LNCAP (cell line): ENCODE data around the gene GLB1L2.

ENCODE experiments used
- CTCF ChIP-seq: fragments of 450-650 bp; IDR thresholded peaks from 2 replicates; pipeline ENCODE4 v1.5.1; 2017; ENCODE audit warnings: mild to moderate bottlenecking

The GLB1L2 gene

GRCh38 chr11:134407321-134407828 lies 75.6 kb downstream of the GLB1L2 start:
- no peak for TF ChIP-seq CTCF

- no peak for TF ChIP-seq CTCF
These were observed 76.1 kb downstream of the GLB1L2 start for GRCh38 chr11:134407923-134408322.

GRCh38 chr11:134409552-134410429 lies 78.0 kb downstream of the GLB1L2 start:
- TF ChIP-seq CTCF, result no peak

- no peak for TF ChIP-seq CTCF
These were observed 79.0 kb downstream of the GLB1L2 start for GRCh38 chr11:134410766-134411165.

- TF ChIP-seq CTCF, result no peak
These were observed 80.6 kb downstream of the GLB1L2 start, which contains the start of gene B3GAT1 for GRCh38 chr11:134412203-134413042. Gene B3GAT1 (minus strand): TSS chr11:134412242. CDS start chr11:134387659, 24,583 bp downstream.

GRCh38 chr11:134413043-134413825 lies 81.4 kb downstream of the GLB1L2 start:
- no peak for TF ChIP-seq CTCF
